HepG2 (cell line): ENCODE results near the gene CFAP54. TPM values are rescaled to one million over a fixed set of nuclear protein-coding genes. Genes with fewer than 3 reads are reported as not detected.

ENCODE experiments used
- BATF2 ChIP-seq: sonication (generic); formaldehyde crosslinking; IDR thresholded peaks from 2 replicates; pipeline ENCODE4 v1.8.0; 2022; ENCODE audit warnings: mild to moderate bottlenecking, missing genetic modification reagents, moderate library complexity
- TRAFD1 ChIP-seq: sonication (generic); formaldehyde crosslinking; IDR thresholded peaks from 2 replicates; pipeline ENCODE4 v1.5.1; 2020; ENCODE audit warnings: missing genetic modification reagents, mild to moderate bottlenecking, borderline replicate concordance
- ZNF281 ChIP-seq: sonication (generic); formaldehyde crosslinking; IDR thresholded peaks from 2 replicates; pipeline ENCODE4 v1.4.0; 2020; ENCODE audit warnings: missing genetic modification reagents, borderline replicate concordance
- ZNF354B ChIP-seq: sonication (generic); formaldehyde crosslinking; IDR thresholded peaks from 2 replicates; pipeline ENCODE4 v1.8.0; 2022; ENCODE audit warnings: mild to moderate bottlenecking, missing genetic modification reagents
- ZNF607 ChIP-seq: sonication (generic); formaldehyde crosslinking; IDR thresholded peaks from 2 replicates; pipeline ENCODE4 v1.5.1; 2020; ENCODE audit warnings: missing genetic modification reagents, mild to moderate bottlenecking, borderline replicate concordance
- polyA plus RNA-seq, 8 experiments: library from polyadenylated mRNA; depleted of rRNA in 3 of 8; stranded (reverse) in 7 of 8; unstranded in 1 of 8; fragments of >200 nt; fragmentation: Illumina TruSeq in 4 of 8; extraction: Trizol in 4 of 8; gene quantifications; 2 replicates each; pipeline versions ENCODE4 v1.2.1 to v1.2.3, GENCODE V29; 2011 to 2016; ENCODE audit warnings: low read depth in 4 of 8, missing spikeins in 1 of 8, mixed read lengths in 1 of 8; ENCODE audit not compliant: insufficient read depth in 1 of 8
- total RNA-seq, 5 experiments: library from RNA; depleted of rRNA; stranded (reverse); fragments of >200 nt; fragmentation: Illumina TruSeq; extraction: Trizol; gene quantifications; 2 replicates each; pipeline ENCODE4 v1.2.3, GENCODE V29; 2016; ENCODE audit warnings: low read depth in 1 of 5
- TF ChIP-seq, protein P1 (sequence below), 2 experiments: sonication (generic) in 1 of 2; formaldehyde crosslinking in 1 of 2; IDR thresholded peaks; 2 replicates each; pipeline versions ENCODE4 v1.5.1 to v1.6.1; 2011 to 2020; ENCODE audit warnings: borderline replicate concordance in 1 of 2, low read depth in 1 of 2, low read length in 1 of 2, mild to moderate bottlenecking in 1 of 2, missing genetic modification reagents in 1 of 2, moderate library complexity in 1 of 2
- TF ChIP-seq, protein P2 (sequence below): sonication (generic); formaldehyde crosslinking; IDR thresholded peaks from 2 replicates; pipeline ENCODE4 v1.5.1; 2020; ENCODE audit warnings: mild to moderate bottlenecking, missing genetic modification reagents, moderate library complexity

Gene CFAP54
- total and polyA plus RNA-seq, 2 of the 13 experiments (the other 11 are each of a cell fraction or from before 2014, with no cell fraction given), result not detected

DNA sequence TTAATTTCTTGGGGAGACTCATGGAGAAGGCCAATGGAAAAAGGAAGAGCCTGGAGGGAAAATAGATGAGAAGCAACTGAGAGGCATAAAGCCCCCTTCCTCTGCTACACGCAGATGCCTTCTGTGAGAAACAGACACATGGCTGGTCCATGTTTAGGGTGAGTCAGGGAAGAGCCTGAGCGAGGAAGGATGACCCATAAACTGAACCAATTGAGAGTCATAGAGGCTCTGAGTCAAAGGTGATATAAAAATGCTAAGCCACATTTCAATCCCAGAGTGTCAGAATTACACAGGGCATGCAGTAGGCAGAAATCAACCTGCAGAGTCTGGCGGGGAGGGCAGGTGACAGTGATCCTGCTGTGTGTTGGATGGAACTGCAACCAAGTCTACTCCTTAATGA lies 387.6 kb downstream of the CFAP54 start (continued):
- TF ChIP-seq ZNF281, result no peak
- no peak for TF ChIP-seq ZNF354B (CRISPR knock-in tag)
- TF ChIP-seq, protein P1, sequence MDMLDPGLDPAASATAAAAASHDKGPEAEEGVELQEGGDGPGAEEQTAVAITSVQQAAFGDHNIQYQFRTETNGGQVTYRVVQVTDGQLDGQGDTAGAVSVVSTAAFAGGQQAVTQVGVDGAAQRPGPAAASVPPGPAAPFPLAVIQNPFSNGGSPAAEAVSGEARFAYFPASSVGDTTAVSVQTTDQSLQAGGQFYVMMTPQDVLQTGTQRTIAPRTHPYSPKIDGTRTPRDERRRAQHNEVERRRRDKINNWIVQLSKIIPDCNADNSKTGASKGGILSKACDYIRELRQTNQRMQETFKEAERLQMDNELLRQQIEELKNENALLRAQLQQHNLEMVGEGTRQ (IDR thresholded peaks at IDR 0.05; ENCODE audit: low read depth, low read length), result no peak
- TF ChIP-seq, protein P1 (CRISPR knock-in tag; IDR thresholded peaks at IDR 0.05; ENCODE audit: borderline replicate concordance), result no peak
- TF ChIP-seq BATF2 (CRISPR knock-in tag), result no peak
- no peak for TF ChIP-seq TRAFD1 (CRISPR knock-in tag)
- no peak for TF ChIP-seq ZNF607 (CRISPR knock-in tag)
- TF ChIP-seq, protein P2, sequence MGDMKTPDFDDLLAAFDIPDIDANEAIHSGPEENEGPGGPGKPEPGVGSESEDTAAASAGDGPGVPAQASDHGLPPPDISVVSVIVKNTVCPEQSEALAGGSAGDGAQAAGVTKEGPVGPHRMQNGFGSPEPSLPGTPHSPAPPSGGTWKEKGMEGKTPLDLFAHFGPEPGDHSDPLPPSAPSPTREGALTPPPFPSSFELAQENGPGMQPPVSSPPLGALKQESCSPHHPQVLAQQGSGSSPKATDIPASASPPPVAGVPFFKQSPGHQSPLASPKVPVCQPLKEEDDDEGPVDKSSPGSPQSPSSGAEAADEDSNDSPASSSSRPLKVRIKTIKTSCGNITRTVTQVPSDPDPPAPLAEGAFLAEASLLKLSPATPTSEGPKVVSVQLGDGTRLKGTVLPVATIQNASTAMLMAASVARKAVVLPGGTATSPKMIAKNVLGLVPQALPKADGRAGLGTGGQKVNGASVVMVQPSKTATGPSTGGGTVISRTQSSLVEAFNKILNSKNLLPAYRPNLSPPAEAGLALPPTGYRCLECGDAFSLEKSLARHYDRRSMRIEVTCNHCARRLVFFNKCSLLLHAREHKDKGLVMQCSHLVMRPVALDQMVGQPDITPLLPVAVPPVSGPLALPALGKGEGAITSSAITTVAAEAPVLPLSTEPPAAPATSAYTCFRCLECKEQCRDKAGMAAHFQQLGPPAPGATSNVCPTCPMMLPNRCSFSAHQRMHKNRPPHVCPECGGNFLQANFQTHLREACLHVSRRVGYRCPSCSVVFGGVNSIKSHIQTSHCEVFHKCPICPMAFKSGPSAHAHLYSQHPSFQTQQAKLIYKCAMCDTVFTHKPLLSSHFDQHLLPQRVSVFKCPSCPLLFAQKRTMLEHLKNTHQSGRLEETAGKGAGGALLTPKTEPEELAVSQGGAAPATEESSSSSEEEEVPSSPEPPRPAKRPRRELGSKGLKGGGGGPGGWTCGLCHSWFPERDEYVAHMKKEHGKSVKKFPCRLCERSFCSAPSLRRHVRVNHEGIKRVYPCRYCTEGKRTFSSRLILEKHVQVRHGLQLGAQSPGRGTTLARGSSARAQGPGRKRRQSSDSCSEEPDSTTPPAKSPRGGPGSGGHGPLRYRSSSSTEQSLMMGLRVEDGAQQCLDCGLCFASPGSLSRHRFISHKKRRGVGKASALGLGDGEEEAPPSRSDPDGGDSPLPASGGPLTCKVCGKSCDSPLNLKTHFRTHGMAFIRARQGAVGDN (CRISPR knock-in tag), result no peak
